ENCODE measurements around the gene PTPN1.

Gene PTPN1

GRCh38 chr20:50577175-50578018 is 67.2 kb downstream of the PTPN1 start:
- peaks cover 3 to 8% of the 10 kb centered on the region in 2 donors for H3K4me1 ChIP-seq (ENCODE audit: control insufficient read depth in 2 of 2, insufficient read depth in 1 of 2, low read depth in 1 of 2, low read length in 2 of 2)
- no peak for DNase-seq (ENCODE audit: low spot score)

GRCh38 chr20:50578061-50578777 is 68.0 kb downstream of the PTPN1 start:
- WGBS, 2 donors (ENCODE audit: extremely low coverage in 2 of 2, insufficient read length in 2 of 2, insufficient replicate concordance in 1 of 2): no CpG with 5 or more reads among the region's 14 CpGs

More at GRCh38 chr20:50577175-50578018, 67.2 kb downstream of the PTPN1 start:
- H4K91ac ChIP-seq (ENCODE audit: low read depth, low read length, poor library complexity): no peak overlapping the region
- no peak overlapping the region for H2BK12ac ChIP-seq (ENCODE audit: low read length)
- peaks cover 44 to 89% of the 10 kb centered on the region in 2 donors for H3K36me3 ChIP-seq (replicated peaks in 1 of 2; ENCODE audit: control insufficient read depth in 2 of 2, insufficient read depth in 2 of 2, low read length in 2 of 2)
- no peaks in the 10 kb centered on the region for H3K27me3 ChIP-seq (ENCODE audit: control insufficient read depth in 3 of 3, insufficient read depth in 3 of 3, low read depth in 1 of 3, low read length in 3 of 3)
- H2AK5ac ChIP-seq (ENCODE audit: low read depth, low read length): no peak overlapping the region
- H3K79me1 ChIP-seq (ENCODE audit: low read depth, low read length): no peaks in the 10 kb centered on the region
- no peak overlapping the region for H3K14ac ChIP-seq (ENCODE audit: low read length)
- H4K8ac ChIP-seq (ENCODE audit: low read depth, low read length): no peak overlapping the region
- no peak overlapping the region for H3K27ac ChIP-seq (replicated peaks; ENCODE audit: low read length)
- H3K18ac ChIP-seq (ENCODE audit: low read length): no peak overlapping the region
- no peak overlapping the region for H3K23ac ChIP-seq (ENCODE audit: low read depth, low read length, poor library complexity)
- no peak overlapping the region for H3K4me2 ChIP-seq (ENCODE audit: insufficient read depth, low read length, poor library complexity, severe bottlenecking)
- no peak overlapping the region for H2BK15ac ChIP-seq (ENCODE audit: low read length)
- no peak overlapping the region for H2BK120ac ChIP-seq (ENCODE audit: low read depth, low read length)
- no peak overlapping the region for H3K4ac ChIP-seq (ENCODE audit: low read length)
- H3K9me3 ChIP-seq (replicated peaks in 1 of 2; ENCODE audit: control insufficient read depth in 2 of 2, insufficient read depth in 1 of 2, low read depth in 1 of 2, low read length in 2 of 2): no peaks in the 10 kb centered on the region
- no peak overlapping the region for H3K4me3 ChIP-seq (ENCODE audit: low read length in 2 of 2)
- H2BK5ac ChIP-seq (ENCODE audit: low read length): no peak overlapping the region
- H2AFZ ChIP-seq (ENCODE audit: low read length): no peak overlapping the region
- WGBS, 2 donors (ENCODE audit: extremely low coverage in 2 of 2, insufficient read length in 2 of 2, insufficient replicate concordance in 1 of 2): no CpG with 5 or more reads among the region's 17 CpGs
- no peak overlapping the region for H3K9ac ChIP-seq (ENCODE audit: low read depth, low read length, poor library complexity)

GRCh38 chr20:50578778-50579165 is 68.6 kb downstream of the PTPN1 start:
- Histone ChIP-seq H2BK5ac (ENCODE audit: low read length) (no peak overlapping the region), H3K18ac (ENCODE audit: low read length) (no peak overlapping the region), H3K27me3 (ENCODE audit: control insufficient read depth in 3 of 3, insufficient read depth in 3 of 3, low read depth in 1 of 3, low read length in 3 of 3) (no peaks in the 10 kb centered on the region), H2AK5ac (ENCODE audit: low read depth, low read length) (no peak overlapping the region), H3K4ac (ENCODE audit: low read length) (no peak overlapping the region), H4K8ac (ENCODE audit: low read depth, low read length) (no peak overlapping the region), H2BK120ac (ENCODE audit: low read depth, low read length) (no peak overlapping the region), H3K27ac (replicated peaks; ENCODE audit: low read length) (no peak overlapping the region), H3K9me3 (replicated peaks in 1 of 2; ENCODE audit: control insufficient read depth in 2 of 2, insufficient read depth in 1 of 2, low read depth in 1 of 2, low read length in 2 of 2) (no peaks in the 10 kb centered on the region), H2BK15ac (ENCODE audit: low read length) (no peak overlapping the region), H2BK12ac (ENCODE audit: low read length) (no peak overlapping the region), H3K4me1 (ENCODE audit: control insufficient read depth in 2 of 2, insufficient read depth in 1 of 2, low read depth in 1 of 2, low read length in 2 of 2) (peaks cover 0 to 3% of the 10 kb centered on the region in 2 donors), H3K23ac (ENCODE audit: low read depth, low read length, poor library complexity) (no peak overlapping the region), H3K4me2 (ENCODE audit: insufficient read depth, low read length, poor library complexity, severe bottlenecking) (no peak overlapping the region), H2AFZ (ENCODE audit: low read length) (no peak overlapping the region), H3K36me3 (replicated peaks in 1 of 2; ENCODE audit: control insufficient read depth in 2 of 2, insufficient read depth in 2 of 2, low read length in 2 of 2) (peaks cover 50 to 97% of the 10 kb centered on the region in 2 donors), H3K9ac (ENCODE audit: low read depth, low read length, poor library complexity) (no peak overlapping the region), H3K14ac (ENCODE audit: low read length) (no peak overlapping the region), H4K91ac (ENCODE audit: low read depth, low read length, poor library complexity) (no peak overlapping the region), H3K4me3 (ENCODE audit: low read length in 2 of 2) (no peak overlapping the region), H3K79me1 (ENCODE audit: low read depth, low read length) (no peaks in the 10 kb centered on the region)
- no CpG with 5 or more reads among the region's 5 CpGs for WGBS, 2 donors (ENCODE audit: extremely low coverage in 2 of 2, insufficient read length in 2 of 2, insufficient replicate concordance in 1 of 2)
- DNase-seq (ENCODE audit: low spot score): no peak

More at GRCh38 chr20:50578061-50578777, 68.0 kb downstream of the PTPN1 start:
- DNase-seq (ENCODE audit: low spot score): no peak
- H3K36me3 ChIP-seq (replicated peaks in 1 of 2; ENCODE audit: control insufficient read depth in 2 of 2, insufficient read depth in 2 of 2, low read length in 2 of 2): peaks cover 46 to 92% of the 10 kb centered on the region in 2 donors
- H4K8ac ChIP-seq (ENCODE audit: low read depth, low read length): no peak overlapping the region
- no peak overlapping the region for H3K27ac ChIP-seq (replicated peaks; ENCODE audit: low read length)
- no peak overlapping the region for H3K9ac ChIP-seq (ENCODE audit: low read depth, low read length, poor library complexity)
- no peak overlapping the region for H3K23ac ChIP-seq (ENCODE audit: low read depth, low read length, poor library complexity)
- H3K4me1 ChIP-seq (ENCODE audit: control insufficient read depth in 2 of 2, insufficient read depth in 1 of 2, low read depth in 1 of 2, low read length in 2 of 2): peaks cover 2 to 3% of the 10 kb centered on the region in 2 donors
- no peak overlapping the region for H2AK5ac ChIP-seq (ENCODE audit: low read depth, low read length)
- H3K4me3 ChIP-seq (ENCODE audit: low read length in 2 of 2): no peak overlapping the region
- H2BK120ac ChIP-seq (ENCODE audit: low read depth, low read length): no peak overlapping the region
- no peak overlapping the region for H2AFZ ChIP-seq (ENCODE audit: low read length)
- H3K4ac ChIP-seq (ENCODE audit: low read length): no peak overlapping the region
- no peak overlapping the region for H3K18ac ChIP-seq (ENCODE audit: low read length)
- no peak overlapping the region for H2BK5ac ChIP-seq (ENCODE audit: low read length)
- no peak overlapping the region for H3K14ac ChIP-seq (ENCODE audit: low read length)
- H3K27me3 ChIP-seq (ENCODE audit: control insufficient read depth in 3 of 3, insufficient read depth in 3 of 3, low read depth in 1 of 3, low read length in 3 of 3): no peaks in the 10 kb centered on the region
- no peak overlapping the region for H2BK15ac ChIP-seq (ENCODE audit: low read length)
- no peak overlapping the region for H2BK12ac ChIP-seq (ENCODE audit: low read length)
- H3K4me2 ChIP-seq (ENCODE audit: insufficient read depth, low read length, poor library complexity, severe bottlenecking): no peak overlapping the region
- no peaks in the 10 kb centered on the region for H3K79me1 ChIP-seq (ENCODE audit: low read depth, low read length)
- no peaks in the 10 kb centered on the region for H3K9me3 ChIP-seq (replicated peaks in 1 of 2; ENCODE audit: control insufficient read depth in 2 of 2, insufficient read depth in 1 of 2, low read depth in 1 of 2, low read length in 2 of 2)
- no peak overlapping the region for H4K91ac ChIP-seq (ENCODE audit: low read depth, low read length, poor library complexity)

- WGBS, 2 donors (ENCODE audit: extremely low coverage in 2 of 2, insufficient read length in 2 of 2, insufficient replicate concordance in 1 of 2): no CpG with 5 or more reads among the region's 10 CpGs
- Histone ChIP-seq H3K9ac (ENCODE audit: low read depth, low read length, poor library complexity) (no peak overlapping the region), H3K14ac (ENCODE audit: low read length) (no peak overlapping the region), H2AFZ (ENCODE audit: low read length) (no peak overlapping the region), H2BK120ac (ENCODE audit: low read depth, low read length) (no peak overlapping the region), H3K18ac (ENCODE audit: low read length) (no peak overlapping the region), H2BK5ac (ENCODE audit: low read length) (no peak overlapping the region), H3K4me3 (ENCODE audit: low read length in 2 of 2) (no peak overlapping the region), H3K4me1 (ENCODE audit: control insufficient read depth in 2 of 2, insufficient read depth in 1 of 2, low read depth in 1 of 2, low read length in 2 of 2) (peaks cover 0 to 3% of the 10 kb centered on the region in 2 donors), H3K79me1 (ENCODE audit: low read depth, low read length) (no peaks in the 10 kb centered on the region), H3K27me3 (ENCODE audit: control insufficient read depth in 3 of 3, insufficient read depth in 3 of 3, low read depth in 1 of 3, low read length in 3 of 3) (no peaks in the 10 kb centered on the region), H3K36me3 (replicated peaks in 1 of 2; ENCODE audit: control insufficient read depth in 2 of 2, insufficient read depth in 2 of 2, low read length in 2 of 2) (peaks cover 50 to 95% of the 10 kb centered on the region in 2 donors), H4K91ac (ENCODE audit: low read depth, low read length, poor library complexity) (no peak overlapping the region), H2BK12ac (ENCODE audit: low read length) (no peak overlapping the region), H3K4me2 (ENCODE audit: insufficient read depth, low read length, poor library complexity, severe bottlenecking) (no peak overlapping the region), H3K23ac (ENCODE audit: low read depth, low read length, poor library complexity) (no peak overlapping the region), H2BK15ac (ENCODE audit: low read length) (no peak overlapping the region), H2AK5ac (ENCODE audit: low read depth, low read length) (no peak overlapping the region), H3K27ac (replicated peaks; ENCODE audit: low read length) (no peak overlapping the region), H3K4ac (ENCODE audit: low read length) (no peak overlapping the region), H4K8ac (ENCODE audit: low read depth, low read length) (no peak overlapping the region), H3K9me3 (replicated peaks in 1 of 2; ENCODE audit: control insufficient read depth in 2 of 2, insufficient read depth in 1 of 2, low read depth in 1 of 2, low read length in 2 of 2) (no peaks in the 10 kb centered on the region)
- DNase-seq (ENCODE audit: low spot score): no peak
These were observed 69.3 kb downstream of the PTPN1 start for GRCh38 chr20:50579511-50579910.
